DND-41 (cell line): ENCODE results near the gene MARCHF4.

ENCODE experiments used
- CTCF ChIP-seq: IDR thresholded peaks from 2 replicates; pipeline ENCODE4 v1.5.1; 2012; ENCODE audit warnings: borderline replicate concordance, low read length, moderate library complexity, mild to moderate bottlenecking; ENCODE audit not compliant: poor library complexity, severe bottlenecking; ENCODE audit errors: extremely low read depth
- EZH2 ChIP-seq: IDR thresholded peaks from 3 replicates; pipeline ENCODE4 v1.6.1; 2012; ENCODE audit warnings: borderline replicate concordance, low read depth, mild to moderate bottlenecking, moderate library complexity, low read length, inconsistent platforms; ENCODE audit not compliant: severe bottlenecking

- TF ChIP-seq CTCF, result no peak
- TF ChIP-seq EZH2, result no peak
Observed at GRCh38 chr2:216343221-216343980, 28.9 kb downstream of the MARCHF4 start.
